Nephron progenitor cell (in vitro differentiated cells): ENCODE results near the gene MAP6.
A peak's percentile ranks its signal among the peaks of the same experiment; 100 is the strongest.

Source experiments
- DNase-seq: peaks from one replicate; pipeline ENCODE4 v3.0.0; 2021
- H3K27ac Mint-ChIP-seq: 2 replicates; pipeline ENCODE4 v1.8.0; 2021; ENCODE audit warnings: mild to moderate bottlenecking, moderate library complexity, mixed read lengths
- H3K27me3 Mint-ChIP-seq: 2 replicates; pipeline ENCODE4 v1.8.0; 2021; ENCODE audit warnings: mild to moderate bottlenecking, low read depth, mixed read lengths; ENCODE audit not compliant: poor library complexity
- H3K36me3 Mint-ChIP-seq: 2 replicates; pipeline ENCODE4 v1.8.0; 2021; ENCODE audit warnings: low read depth, mixed read lengths
- H3K4me1 Mint-ChIP-seq: 2 replicates; pipeline ENCODE4 v1.8.0; 2021; ENCODE audit warnings: mixed read lengths
- H3K4me3 Mint-ChIP-seq: 2 replicates; pipeline ENCODE4 v1.8.0; 2021; ENCODE audit warnings: mild to moderate bottlenecking, moderate library complexity, mixed read lengths
- H3K9me3 Mint-ChIP-seq: 2 replicates; pipeline ENCODE4 v1.8.0; 2021; ENCODE audit warnings: mild to moderate bottlenecking, moderate library complexity, mixed read lengths
- TF ChIP-seq, protein P1 (sequence below): fragments of 200-600 bp; sonication (generic); IDR thresholded peaks from 2 replicates; pipeline ENCODE4 v1.5.0; 2021; ENCODE audit warnings: antibody characterized with exemption

The MAP6 gene

DNA sequence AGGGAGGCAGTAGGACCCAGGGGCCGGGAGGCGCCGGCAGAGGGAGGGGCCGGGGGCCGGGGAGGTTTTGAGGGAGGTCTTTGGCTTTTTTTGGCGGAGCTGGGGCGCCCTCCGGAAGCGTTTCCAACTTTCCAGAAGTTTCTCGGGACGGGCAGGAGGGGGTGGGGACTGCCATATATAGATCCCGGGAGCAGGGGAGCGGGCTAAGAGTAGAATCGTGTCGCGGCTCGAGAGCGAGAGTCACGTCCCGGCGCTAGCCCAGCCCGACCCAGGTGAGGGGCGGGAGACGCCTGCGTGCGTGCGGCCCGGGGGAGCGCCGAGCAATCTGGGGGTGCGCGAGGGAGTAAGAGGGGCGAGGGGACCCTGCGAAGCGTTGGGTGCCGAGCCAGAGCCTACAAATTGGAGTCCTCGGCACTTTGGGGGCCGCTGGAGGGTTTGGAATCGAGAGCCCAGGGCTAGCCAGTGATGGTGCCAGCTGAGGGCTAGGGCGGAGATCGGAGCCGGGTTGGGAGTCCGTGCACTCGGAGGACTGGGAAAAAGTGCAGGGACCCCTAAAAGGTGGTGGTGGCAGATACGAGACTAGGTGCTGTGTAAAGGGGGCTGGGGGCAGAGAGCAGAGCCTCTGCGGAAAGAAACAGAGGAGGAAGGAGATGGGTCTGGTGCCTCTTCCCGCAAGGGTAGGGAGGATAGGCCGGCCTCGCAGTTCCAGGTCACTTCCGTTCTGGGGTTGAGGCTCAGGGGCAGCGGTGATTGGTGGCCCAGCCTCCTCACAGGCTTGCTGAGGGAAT lies 106.6 kb downstream of the MAP6 start, which contains the start of gene SERPINH1:
SERPINH1 (plus strand) TSS at position 206 of the 788 bp plus-strand sequence. CDS start 4,097 bp downstream, outside the sequence.
- peak; percentile 74 for DNase-seq
- TF ChIP-seq, protein P1, sequence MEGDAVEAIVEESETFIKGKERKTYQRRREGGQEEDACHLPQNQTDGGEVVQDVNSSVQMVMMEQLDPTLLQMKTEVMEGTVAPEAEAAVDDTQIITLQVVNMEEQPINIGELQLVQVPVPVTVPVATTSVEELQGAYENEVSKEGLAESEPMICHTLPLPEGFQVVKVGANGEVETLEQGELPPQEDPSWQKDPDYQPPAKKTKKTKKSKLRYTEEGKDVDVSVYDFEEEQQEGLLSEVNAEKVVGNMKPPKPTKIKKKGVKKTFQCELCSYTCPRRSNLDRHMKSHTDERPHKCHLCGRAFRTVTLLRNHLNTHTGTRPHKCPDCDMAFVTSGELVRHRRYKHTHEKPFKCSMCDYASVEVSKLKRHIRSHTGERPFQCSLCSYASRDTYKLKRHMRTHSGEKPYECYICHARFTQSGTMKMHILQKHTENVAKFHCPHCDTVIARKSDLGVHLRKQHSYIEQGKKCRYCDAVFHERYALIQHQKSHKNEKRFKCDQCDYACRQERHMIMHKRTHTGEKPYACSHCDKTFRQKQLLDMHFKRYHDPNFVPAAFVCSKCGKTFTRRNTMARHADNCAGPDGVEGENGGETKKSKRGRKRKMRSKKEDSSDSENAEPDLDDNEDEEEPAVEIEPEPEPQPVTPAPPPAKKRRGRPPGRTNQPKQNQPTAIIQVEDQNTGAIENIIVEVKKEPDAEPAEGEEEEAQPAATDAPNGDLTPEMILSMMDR: no peak
- Mint-ChIP-seq H3K4me3 (peak within 1 kb of the TSS; percentile 92), H3K9me3 (no peaks in the 10 kb centered on the region), H3K27me3 (peaks cover 10% of the 10 kb centered on the region), H3K4me1 (peaks cover 87% of the 10 kb centered on the region), H3K27ac (peak within 1 kb of the TSS; percentile 99), H3K36me3 (peaks cover 5% of the 10 kb centered on the region)

DNA sequence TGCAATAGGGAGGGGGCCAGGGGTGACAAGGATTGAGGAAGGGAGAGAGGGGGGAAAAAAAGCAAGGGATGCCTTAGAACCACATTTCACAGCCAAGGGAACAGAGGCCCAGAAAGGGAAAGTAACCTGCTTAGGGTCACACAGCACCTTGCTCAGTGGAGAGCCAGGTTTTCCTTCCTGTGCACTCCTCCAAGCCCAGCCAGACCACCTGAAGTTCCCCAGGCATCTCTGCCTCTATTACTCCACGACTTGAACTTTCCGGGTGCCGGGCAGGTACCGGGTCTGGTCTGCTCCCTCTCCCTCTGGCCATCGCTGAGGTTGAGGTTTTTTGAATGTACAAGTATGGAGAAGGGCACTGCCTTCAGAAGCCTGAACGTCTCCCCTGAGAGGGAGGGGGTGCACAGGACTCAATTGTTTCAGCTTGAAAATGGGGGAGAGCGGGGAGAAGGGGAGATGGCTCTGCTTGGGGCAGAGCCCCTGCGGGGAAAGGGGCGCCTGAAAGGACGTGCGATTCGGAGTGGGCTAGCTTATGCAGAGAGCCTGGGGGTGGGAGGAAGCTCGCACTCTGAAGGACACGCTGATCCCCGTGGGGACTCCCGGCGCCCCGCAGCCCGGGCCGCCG lies 107.3 kb downstream of the MAP6 start:
- Mint-ChIP-seq H3K9me3 (no peaks in the 10 kb centered on the region), H3K36me3 (peaks cover 5% of the 10 kb centered on the region), H3K27ac (peak overlapping the region; percentile 46), H3K27me3 (peaks cover 10% of the 10 kb centered on the region), H3K4me1 (peaks cover 93% of the 10 kb centered on the region), H3K4me3 (peak overlapping the region; percentile 92)
- no peak for DNase-seq
- TF ChIP-seq, protein P1: no peak

DNA sequence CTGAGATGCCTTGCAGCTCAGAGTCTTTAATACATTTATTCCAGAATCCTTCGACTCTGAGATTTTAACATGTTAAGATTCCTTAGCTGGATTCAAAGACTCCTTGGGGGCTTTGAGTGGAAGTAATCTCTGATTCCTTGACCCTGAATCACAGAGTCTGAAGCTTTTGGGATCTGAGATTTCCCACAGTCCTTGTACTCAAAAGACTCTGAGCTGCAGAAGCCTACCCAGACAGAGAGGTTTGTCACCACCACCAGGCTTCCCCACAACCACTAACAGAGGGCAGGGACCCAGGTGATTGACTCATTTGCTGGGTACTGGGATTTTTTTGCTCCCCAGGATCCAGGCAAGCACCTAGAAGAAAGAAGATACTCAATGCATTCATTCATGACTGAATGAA lies 108.2 kb downstream of the MAP6 start:
- Mint-ChIP-seq H3K27ac (peak overlapping the region; percentile 59), H3K9me3 (no peaks in the 10 kb centered on the region), H3K4me3 (peak overlapping the region; percentile 92), H3K4me1 (peaks cover 92% of the 10 kb centered on the region), H3K27me3 (peaks cover 10% of the 10 kb centered on the region), H3K36me3 (peaks cover 2% of the 10 kb centered on the region)
- no peak for DNase-seq
- TF ChIP-seq, protein P1: no peak

DNA sequence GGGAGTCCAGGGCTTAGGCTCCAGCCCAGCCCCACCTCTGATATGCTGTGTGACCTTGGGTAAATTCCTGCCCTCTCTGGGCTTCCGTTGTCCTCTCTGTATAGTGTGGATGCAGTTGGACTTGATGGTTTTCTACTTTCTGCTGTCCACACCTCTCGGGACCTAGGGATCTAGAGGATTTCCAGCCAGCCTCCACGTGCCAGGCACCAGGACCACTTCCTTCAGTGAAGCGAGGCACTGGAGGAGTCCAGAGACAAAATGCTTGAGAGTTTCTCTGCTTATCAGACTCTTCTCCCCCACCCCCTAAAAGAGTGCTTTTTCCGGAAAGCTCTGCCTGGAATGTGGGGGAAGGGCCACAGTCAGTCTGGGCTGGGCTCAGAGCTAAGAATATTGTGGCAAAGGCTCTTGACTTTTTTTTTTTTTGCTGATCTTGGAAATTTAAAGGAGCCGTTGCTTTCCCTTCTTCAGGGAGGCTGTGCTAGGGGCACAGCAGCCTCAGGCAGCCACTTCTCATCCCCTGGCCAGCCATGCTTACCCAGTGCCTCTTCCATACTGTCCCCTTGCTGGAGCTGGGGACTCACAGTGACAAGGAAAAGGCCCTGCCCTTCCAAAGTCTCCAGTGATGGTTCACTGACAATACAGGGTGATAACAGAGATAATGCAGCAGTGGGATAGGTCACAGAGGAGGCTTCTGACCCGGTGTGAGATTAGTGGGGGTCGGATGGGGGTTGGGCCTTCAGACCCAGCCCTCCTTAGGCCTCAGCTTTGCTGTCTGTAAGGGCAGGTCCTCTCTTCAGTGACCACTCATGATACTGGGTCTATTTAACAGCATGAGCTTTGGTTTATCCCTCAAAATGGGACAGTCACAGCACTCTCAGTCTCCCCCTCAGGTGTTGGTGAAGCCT lies 109.6 kb downstream of the MAP6 start:
- H3K27ac Mint-ChIP-seq: peak overlapping the region; percentile 90
- DNase-seq: no peak
- peaks cover 10% of the 10 kb centered on the region for H3K27me3 Mint-ChIP-seq
- no peaks in the 10 kb centered on the region for H3K9me3 Mint-ChIP-seq
- peaks cover 90% of the 10 kb centered on the region for H3K4me1 Mint-ChIP-seq
- TF ChIP-seq, protein P1: no peak
- peak overlapping the region; percentile 67 for H3K4me3 Mint-ChIP-seq
- no peaks in the 10 kb centered on the region for H3K36me3 Mint-ChIP-seq

DNA sequence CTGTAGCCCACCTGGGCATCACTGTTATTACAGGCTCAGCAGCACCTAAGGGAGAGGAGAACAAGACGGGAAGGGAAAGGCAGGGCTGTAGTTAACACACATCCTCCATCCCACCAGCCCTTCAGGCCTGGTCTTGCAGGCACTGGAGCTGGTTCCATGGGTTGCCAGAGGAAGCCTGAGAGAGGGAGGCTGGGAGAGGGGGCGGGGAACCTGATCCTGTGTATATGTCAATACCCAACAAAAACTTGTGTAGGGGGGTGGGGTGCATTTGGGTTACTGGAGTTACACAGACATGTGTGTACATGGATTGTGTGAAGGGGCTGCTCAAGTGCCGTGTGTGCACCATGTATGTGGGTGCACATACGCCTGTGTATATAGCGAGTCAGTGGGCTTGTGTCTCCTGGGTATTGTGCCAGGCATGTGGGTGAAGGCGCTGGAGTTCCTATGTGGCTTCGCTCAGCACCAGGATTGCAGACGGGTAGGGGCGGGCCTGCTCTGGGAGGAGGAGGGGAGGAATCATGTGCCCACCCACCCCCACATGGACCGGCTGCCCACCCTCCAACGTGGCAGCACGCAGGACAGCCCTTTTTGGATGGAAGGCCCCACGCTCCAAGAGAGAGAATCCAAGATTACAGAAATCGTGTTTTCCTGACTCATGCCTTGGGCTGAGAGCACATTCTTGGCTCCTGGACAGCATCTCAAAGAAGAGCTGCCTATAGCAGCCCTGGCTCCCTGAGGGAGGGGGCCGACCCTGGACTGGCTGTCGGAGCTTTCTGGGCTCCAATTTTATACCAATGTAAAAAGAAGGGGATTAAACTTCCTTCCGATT lies 111.0 kb downstream of the MAP6 start:
- Mint-ChIP-seq H3K27ac (no peak overlapping the region), H3K4me3 (no peak overlapping the region), H3K4me1 (peaks cover 81% of the 10 kb centered on the region), H3K36me3 (no peaks in the 10 kb centered on the region), H3K27me3 (peaks cover 10% of the 10 kb centered on the region), H3K9me3 (no peaks in the 10 kb centered on the region)
- no peak for DNase-seq
- TF ChIP-seq, protein P1: no peak
